ENCODE data around the gene TMEM45A.
"Not testable (repeated sequence)": the region's sequence is repeated elsewhere in the genome, so short reads cannot be mapped to it uniquely, and the experiment has no call there.

TMEM45A gene

DNA sequence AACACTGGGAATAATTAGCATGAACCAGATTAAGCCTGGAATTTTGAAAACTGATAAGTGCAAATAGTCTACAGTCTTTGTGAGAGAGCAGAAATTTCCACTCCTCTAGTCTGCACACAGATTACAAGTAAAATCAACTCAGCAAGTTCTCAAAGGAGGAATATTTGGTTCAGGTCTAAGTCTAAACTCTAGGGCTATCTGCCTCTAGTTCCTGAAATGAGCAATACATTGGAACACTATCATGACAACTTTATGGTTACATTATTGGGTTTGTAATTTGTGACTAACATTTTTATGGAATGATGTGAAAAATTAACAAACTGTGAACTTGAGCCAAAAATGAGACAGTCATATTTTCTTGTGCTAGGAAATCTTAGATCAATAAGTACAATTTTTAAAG is 86.2 kb downstream of the TMEM45A start:
- DNase-seq, result no peak

DNA sequence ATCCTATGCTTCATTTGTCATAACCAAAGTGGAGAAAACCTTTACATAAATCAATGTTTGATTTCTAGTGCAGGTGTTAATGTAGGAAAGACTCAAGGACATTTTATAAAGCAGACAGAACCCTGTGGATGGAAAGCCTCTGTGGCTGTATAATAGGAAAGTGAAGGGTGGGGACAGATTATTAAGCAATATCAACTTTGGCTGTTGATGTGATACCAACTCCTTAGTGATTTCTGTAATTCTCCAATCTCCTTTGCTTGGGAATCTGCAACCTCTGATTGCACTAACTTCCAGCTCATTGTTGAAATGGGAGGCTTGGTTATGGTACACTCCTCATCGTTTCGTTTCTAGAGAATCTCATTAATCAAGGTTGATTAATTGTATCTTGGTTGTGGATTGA is 87.7 kb downstream of the TMEM45A start:
- no peak for DNase-seq

- no peak for DNase-seq
Measured at GRCh38 chr3:100581650-100582049, 89.2 kb downstream of the TMEM45A start.

- DNase-seq, result not testable (repeated sequence)
Measured at GRCh38 chr3:100582157-100582556, 89.7 kb downstream of the TMEM45A start.

- DNase-seq, result no peak
Measured at GRCh38 chr3:100584101-100584660, 91.8 kb downstream of the TMEM45A start.

DNA sequence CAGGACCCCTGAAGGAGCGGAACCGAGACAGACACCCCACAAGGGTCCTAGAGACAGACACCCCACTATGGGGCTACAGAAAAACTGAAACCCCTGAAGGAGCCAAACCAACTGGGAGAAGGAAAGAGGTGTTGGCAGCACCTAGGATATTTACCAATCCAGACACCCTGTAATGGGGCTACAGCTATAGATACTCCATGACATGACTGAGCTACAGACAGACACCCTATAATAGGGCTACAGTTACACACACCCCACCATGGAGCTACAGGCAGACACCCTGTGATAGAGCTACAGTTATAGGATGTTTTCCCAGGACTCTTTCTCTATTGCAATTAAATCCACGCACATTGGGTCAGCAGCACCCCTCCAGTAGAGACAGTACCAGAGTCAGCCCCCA is 94.4 kb downstream of the TMEM45A start:
- DNase-seq, result no peak

- no peak for DNase-seq
Measured at GRCh38 chr3:100588251-100588650, 95.8 kb downstream of the TMEM45A start.

DNA sequence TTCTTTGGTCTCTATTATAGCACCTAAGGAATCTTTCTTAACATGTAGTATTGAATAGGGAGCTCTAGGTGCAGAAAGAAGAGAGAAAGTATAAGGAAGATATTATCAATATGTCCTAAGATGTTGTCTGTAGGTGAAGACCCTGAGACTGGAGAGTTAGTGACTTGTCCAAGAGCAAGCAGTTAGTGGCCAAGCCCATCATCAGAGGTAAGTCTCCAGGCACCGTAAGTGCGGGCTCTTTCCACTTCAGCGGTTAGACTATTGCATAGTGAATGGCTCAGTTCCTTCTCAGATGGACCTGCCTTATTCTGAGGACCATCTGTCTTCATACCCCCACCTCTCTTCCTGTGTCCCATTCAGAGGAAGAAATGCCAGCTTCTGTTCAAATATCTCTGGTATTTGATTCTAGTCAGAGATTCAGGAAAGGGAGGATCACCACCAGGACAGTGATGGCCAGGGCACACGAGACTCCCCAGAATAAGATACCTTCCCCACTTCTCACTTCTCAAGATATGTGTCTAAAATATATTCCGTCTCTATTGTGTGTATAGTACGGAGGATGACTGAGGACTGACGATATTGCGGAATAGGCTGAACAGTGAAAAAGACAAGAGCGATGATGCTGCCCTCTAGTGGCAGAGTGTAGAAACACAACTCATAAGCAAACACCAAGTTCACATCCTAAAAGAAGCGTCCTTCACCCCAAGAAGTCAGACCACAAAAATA is 97.9 kb downstream of the TMEM45A start:
- peak; percentile 76 for DNase-seq

DNA sequence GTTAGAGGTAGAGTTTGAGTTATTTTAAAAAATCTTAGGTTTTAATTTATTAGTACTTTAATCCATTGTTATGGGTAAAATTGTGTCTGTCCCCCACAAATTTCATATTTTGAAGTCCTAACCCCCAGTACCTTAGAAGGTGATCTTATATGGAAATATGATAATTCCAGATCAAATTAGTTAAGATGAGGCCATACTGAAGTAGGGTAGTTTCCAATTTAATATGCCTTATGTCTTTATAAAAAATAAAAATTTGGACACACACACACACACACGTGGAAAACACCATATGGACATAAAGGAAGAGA is 98.4 kb downstream of the TMEM45A start:
- no peak for DNase-seq

- no peak for DNase-seq
Measured at GRCh38 chr3:100591411-100591810, 99.0 kb downstream of the TMEM45A start.

DNA sequence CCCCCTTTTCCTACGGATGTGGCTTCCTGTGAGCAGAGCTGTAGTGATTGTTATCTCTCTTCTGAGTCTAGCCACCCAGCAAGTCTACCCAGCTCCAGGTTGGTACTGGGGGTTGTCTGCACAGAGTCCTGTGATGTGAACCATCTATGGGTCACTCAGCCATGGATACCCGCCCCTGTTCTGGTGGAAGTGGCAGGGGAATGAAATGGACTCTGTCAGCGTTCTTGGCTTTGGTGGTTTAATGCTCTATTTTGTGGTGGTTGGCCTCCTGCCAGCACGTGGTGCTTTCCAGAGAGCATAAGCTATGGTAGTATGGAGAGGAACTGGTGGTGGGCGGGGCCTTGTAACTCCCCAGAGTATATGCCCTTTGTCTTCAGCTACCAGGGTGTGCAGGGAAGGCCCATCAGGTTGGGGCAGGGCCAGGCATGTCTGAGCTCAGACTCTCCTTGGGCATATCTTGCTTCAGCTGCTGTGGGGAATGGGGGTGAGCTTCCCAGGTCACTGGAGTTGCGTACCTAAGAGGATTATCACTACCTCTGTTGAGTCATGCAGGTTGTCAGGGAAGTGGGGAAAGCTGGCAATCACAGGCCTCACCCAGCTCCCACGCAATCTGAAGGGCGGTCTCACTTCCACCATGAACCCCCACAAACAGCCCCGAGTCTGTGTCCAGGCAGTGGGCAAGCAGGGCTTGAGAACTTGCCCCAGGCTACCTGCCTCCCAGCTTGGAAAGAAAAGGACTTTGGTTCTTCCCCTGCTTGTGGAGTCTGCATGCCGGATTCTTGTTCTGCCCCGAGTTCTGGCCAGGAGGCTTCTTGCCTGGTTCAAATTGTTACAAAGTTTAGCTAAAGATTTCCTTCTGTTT is 108.0 kb downstream of the TMEM45A start:
- DNase-seq, result no peak

GRCh38 chr3:100602506-100603444 is 110.4 kb downstream of the TMEM45A start:
- no peak for DNase-seq

DNA sequence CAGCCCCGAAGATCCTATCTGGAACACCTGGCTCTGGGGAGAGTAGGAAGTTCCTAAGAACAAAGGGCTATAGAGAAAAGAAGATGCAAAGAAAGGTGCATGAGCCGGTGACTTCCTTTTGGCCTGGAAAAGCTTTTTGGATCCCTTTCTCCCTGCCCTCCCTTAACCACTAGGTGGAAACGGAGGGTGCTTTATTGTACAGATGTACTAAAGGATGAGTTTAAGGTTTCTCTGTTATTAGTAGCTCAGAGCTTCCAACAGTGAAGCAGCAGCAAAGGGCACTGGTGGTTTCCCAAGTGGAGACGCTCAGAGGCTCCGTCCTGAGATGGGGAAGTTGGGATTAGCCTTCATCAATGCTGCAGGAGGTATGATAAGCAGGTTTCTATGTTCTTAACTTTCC is 111.0 kb downstream of the TMEM45A start:
- peak; percentile 64 for DNase-seq

DNA sequence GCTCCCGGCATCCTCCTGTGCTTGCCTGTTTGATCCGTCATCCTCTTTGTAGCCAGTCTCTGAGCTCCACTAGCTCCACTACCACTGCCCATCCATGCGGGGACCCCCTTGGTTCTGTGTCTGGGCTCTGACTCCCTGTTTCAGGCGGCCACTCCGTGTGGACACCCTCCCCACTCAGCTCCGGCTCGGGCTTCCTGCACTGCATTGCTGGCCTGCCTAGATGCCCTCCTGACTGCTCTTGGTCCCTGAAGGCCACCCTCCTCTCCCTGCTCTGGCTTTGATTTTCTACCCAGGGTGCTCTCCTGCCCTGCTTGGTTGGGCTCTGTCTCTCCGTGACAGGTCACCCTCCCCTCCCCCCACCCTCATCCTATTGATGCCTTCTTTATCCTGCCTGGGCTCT is 112.9 kb downstream of the TMEM45A start:
- no peak for DNase-seq

DNA sequence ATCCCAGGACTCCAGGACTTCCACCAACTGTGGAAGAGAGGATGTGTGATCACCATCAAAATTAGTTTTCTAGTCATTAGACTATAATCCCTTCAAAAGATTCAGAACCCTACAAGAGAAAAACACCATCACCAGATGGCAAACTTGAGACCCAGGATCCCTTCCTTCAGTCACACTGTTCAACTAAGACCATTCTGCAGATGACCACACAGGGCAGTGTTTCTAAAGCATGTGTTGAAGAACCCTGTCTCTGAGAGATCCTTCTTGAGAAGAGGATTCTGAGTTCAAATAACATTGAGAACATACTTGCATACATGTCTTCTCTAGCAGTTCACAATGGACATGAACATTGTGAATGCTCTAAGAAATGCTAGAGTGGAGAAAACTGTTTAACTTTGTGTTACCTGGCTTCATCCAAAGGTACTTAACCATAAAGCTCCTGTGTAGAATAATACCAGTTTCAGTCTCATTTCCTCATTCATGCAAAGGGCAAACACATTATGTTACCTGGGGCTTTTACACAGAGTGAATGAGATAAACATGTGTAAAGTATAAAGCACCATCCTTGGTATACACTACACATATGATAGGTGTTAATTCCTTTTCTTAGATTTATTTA is 114.6 kb downstream of the TMEM45A start:
- no peak for DNase-seq

DNA sequence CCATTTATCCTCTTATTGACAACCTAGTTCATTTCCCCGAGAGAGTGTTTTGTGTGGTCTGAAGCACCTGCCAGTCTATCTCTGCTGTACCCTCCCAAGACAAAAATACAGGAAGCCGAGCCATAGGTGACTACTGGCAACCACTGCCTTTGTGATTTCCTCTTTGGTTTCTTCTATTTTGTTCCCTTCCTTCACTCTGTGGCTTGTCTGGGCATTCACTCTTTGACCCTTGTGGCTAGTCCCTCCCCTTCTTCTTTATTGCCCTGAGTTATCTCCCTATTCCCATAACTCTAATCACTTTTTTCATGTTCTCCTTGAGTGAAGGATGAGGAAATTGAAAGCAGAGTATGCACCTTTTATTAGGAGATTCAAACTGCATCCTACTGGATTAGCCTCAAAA is 116.9 kb downstream of the TMEM45A start, which contains the start of gene ADGRG7:
Gene ADGRG7 (plus strand): TSS at position 297 of the 400 bp plus-strand sequence. CDS start 256 bp downstream, outside the sequence.
- no peak for DNase-seq

- no peak for DNase-seq
Measured at GRCh38 chr3:100609963-100610362, 117.5 kb downstream of the TMEM45A start.

DNA sequence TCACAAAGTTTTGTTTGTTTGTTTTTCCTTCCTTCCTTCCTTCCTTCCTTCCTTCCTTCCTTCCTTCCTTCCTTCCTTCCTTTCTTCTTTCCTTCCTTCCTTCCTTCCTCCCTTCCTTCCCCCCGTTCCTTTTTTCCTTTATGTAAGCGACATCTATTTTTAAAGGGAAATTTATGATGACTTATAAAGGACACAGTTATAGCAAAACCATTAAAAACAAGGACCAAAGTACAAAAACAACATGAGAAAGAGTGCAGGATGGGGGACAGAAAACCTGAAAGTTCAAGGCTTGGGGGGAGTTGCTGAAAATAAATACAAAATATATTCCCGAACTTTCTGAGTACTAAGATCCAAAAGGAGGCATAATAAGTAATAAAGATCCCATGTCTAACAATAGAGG is 118.8 kb downstream of the TMEM45A start:
- no peak for DNase-seq

GRCh38 chr3:100613721-100614390 is 121.4 kb downstream of the TMEM45A start:
- no peak for DNase-seq

- DNase-seq, result no peak
Measured at GRCh38 chr3:100614941-100615340, 122.5 kb downstream of the TMEM45A start.

- DNase-seq, result no peak
Measured at GRCh38 chr3:100615684-100616083, 123.3 kb downstream of the TMEM45A start.

DNA sequence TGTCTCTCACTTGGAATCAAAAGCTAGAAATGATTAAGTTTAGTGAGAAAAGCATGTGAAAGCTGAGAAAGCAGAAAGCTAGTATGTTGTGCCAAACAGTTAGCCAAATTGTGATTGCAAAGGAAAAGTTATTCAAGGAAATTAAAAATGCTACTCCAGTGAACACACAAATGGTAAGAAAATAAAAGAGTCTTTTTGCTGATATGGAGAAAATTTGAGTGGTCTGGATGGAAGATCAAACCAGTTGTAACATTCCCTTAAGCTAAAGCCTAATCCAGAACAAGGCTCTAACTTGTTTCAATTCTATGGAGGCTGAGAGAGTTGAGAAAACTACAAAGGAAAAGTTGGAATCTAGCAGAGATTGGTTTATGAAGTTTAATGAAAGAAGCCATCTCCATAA is 128.8 kb downstream of the TMEM45A start:
- DNase-seq, result no peak
